Measurements from ENCODE around the gene EME1.

Gene EME1

GRCh38 chr17:50364061-50364458, 9.0 kb upstream of the EME1 start:
- no peak for DNase-seq

GRCh38 chr17:50364715-50365114, 8.3 kb upstream of the EME1 start:
- DNase-seq = no peak

GRCh38 chr17:50365165-50365564, 7.9 kb upstream of the EME1 start:
- no peak for DNase-seq

- no peak for DNase-seq
These were observed 7.2 kb upstream of the EME1 start for GRCh38 chr17:50365649-50366393.

GRCh38 chr17:50367401-50367800, 5.6 kb upstream of the EME1 start:
- DNase-seq = no peak

- no peak for DNase-seq
These were observed 3.0 kb upstream of the EME1 start for GRCh38 chr17:50370052-50370451.

GRCh38 chr17:50371526-50371925, 1.5 kb upstream of the EME1 start:
- no peak for DNase-seq

GRCh38 chr17:50372222-50372757, 739 bp upstream of the EME1 start:
- DNase-seq = no peak

- DNase-seq = no peak
These were observed 676 bp downstream of the EME1 start for GRCh38 chr17:50373705-50374104.

- DNase-seq = no peak
These were observed 3.0 kb downstream of the EME1 start for GRCh38 chr17:50375858-50376538.

GRCh38 chr17:50379351-50380132, 6.5 kb downstream of the EME1 start:
- DNase-seq = no peak

- DNase-seq = no peak
These were observed 7.6 kb downstream of the EME1 start for GRCh38 chr17:50380369-50381259.

- no peak for DNase-seq
These were observed 8.3 kb downstream of the EME1 start for GRCh38 chr17:50381260-50381815.

GRCh38 chr17:50381920-50382319, 8.9 kb downstream of the EME1 start:
- no peak for DNase-seq

GRCh38 chr17:50382931-50383330, 9.9 kb downstream of the EME1 start:
- DNase-seq = no peak

- DNase-seq = no peak
These were observed 13.5 kb downstream of the EME1 start for GRCh38 chr17:50386510-50386909.

- no peak for DNase-seq
These were observed 15.7 kb downstream of the EME1 start for GRCh38 chr17:50388728-50389127.

- DNase-seq = no peak
These were observed 16.5 kb downstream of the EME1 start for GRCh38 chr17:50389534-50389933.

GRCh38 chr17:50392621-50393020, 19.6 kb downstream of the EME1 start:
- no peak for DNase-seq

- DNase-seq = no peak
These were observed 20.7 kb downstream of the EME1 start for GRCh38 chr17:50393700-50394099.

- DNase-seq = no peak
These were observed 21.7 kb downstream of the EME1 start for GRCh38 chr17:50394711-50395110.

All from activated effector memory CD4-positive, alpha-beta T cell treated with Interleukin-2 at 50 U/mL for 16 hours (primary cell).